ACC112 (cell line): ENCODE measurements around the gene GRID1.

Experiments
- H2AFZ ChIP-seq: fragments of 200-600 bp; sonication (generic); one replicate; pipeline ENCODE4 v1.6.0; 2017; ENCODE audit warnings: antibody characterized with exemption, low read length; ENCODE audit not compliant: unreplicated experiment
- H3K27ac ChIP-seq: fragments of 200-600 bp; sonication (generic); 2 replicates; pipeline ENCODE4 v1.5.1; 2014; ENCODE audit warnings: low read depth, mild to moderate bottlenecking, antibody characterized with exemption, low read length, moderate library complexity
- H3K27me3 ChIP-seq: fragments of 200-600 bp; sonication (generic); 2 replicates; pipeline ENCODE4 v1.6.1; 2014; ENCODE audit warnings: mild to moderate bottlenecking, antibody characterized with exemption, low read length, moderate library complexity, mixed read lengths; ENCODE audit not compliant: insufficient read depth
- H3K36me3 ChIP-seq: fragments of 200-600 bp; sonication (generic); 2 replicates; pipeline ENCODE4 v1.6.1; 2016; ENCODE audit warnings: mild to moderate bottlenecking, antibody characterized with exemption, low read length, moderate library complexity, mixed read lengths; ENCODE audit not compliant: insufficient read depth
- H3K4me1 ChIP-seq: fragments of 200-600 bp; sonication (generic); one replicate; pipeline ENCODE4 v1.6.1; 2016; ENCODE audit warnings: low read length, mixed read lengths; ENCODE audit not compliant: insufficient read depth, unreplicated experiment, control insufficient read depth
- H3K4me3 ChIP-seq: fragments of 200-600 bp; sonication (generic); 2 replicates; pipeline ENCODE4 v1.5.1; 2014; ENCODE audit warnings: mild to moderate bottlenecking, low read depth, low read length
- H3K79me2 ChIP-seq: fragments of 200-600 bp; sonication (generic); one replicate; pipeline ENCODE4 v1.6.0; 2016; ENCODE audit warnings: low read length; ENCODE audit not compliant: control insufficient read depth, unreplicated experiment, insufficient read depth

GRID1 gene

DNA sequence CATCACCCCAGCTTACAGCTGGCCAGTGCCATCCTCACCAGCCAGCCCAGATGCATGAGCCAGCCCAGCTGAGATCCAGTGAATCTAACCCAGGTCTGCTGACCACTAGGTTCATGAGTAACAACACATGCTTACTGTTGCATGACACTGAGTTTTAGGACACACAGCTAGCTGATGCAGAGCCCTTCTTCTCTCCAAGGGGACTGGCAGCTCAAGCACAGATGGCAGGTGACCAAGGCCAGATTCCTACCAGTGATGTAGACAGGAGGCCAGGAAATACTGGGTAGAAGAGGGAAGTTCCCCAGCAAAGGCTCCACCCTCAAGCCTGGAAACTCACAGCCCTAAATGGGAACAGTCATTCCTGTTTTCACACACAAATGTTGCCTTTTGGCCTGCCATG is 236.6 kb downstream of the GRID1 start:
- Histone ChIP-seq H3K36me3 (no peaks in the 10 kb centered on the region), H3K79me2 (no peaks in the 10 kb centered on the region), H3K4me1 (no peaks in the 10 kb centered on the region), H3K4me3 (no peak overlapping the region), H3K27me3 (no peaks in the 10 kb centered on the region), H2AFZ (no peak overlapping the region), H3K27ac (no peak overlapping the region)

DNA sequence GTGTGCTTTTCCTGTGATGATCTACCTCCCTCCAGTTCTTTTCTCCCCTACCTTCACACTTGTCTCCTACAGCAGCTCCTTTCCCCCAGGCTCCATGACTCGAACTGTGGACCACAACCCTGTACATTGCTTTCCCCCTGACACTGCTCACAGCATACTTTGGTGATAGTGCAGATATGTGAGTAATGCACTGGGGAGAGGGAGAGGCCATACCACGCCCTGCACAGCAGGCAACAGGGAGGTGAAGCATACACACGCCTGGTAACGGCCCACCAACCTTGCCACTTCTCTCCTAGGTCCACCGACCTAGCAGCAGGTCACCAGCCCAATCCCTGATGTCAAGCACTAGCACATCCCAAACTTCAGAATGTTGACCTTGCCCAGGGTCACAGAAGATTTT is 238.2 kb downstream of the GRID1 start:
- Histone ChIP-seq H3K27ac (no peak overlapping the region), H2AFZ (no peak overlapping the region), H3K27me3 (no peaks in the 10 kb centered on the region), H3K4me1 (no peaks in the 10 kb centered on the region), H3K4me3 (no peak overlapping the region), H3K36me3 (no peaks in the 10 kb centered on the region), H3K79me2 (no peaks in the 10 kb centered on the region)

DNA sequence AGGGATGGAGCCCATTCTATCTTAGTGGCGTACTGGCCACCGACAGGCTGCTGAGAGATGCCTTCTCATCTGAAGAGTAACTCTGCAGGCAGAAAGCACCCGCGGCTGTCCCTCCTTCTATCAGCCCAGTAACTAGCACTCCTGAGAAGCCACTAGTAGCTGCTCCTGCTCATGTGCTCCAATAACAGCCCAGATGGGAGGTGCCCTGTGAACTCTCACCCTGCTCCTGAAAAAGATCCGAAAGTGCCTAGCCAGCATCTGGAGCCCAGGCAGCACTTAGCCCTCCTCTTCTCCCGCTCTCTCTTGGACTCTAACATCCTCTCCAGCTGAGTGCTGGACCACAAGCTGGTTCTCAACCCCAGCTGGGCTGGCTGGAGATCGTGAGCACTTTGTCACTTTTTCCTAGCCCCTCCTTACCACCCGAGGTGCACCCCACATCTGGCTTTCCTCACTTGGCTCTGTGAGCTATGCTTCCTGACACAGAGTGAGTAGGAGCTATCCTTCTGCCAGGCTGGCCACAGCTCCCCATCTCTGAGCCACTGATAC is 239.2 kb downstream of the GRID1 start:
- no peaks in the 10 kb centered on the region for H3K27me3 ChIP-seq
- H2AFZ ChIP-seq, result no peak overlapping the region
- H3K4me1 ChIP-seq, result no peaks in the 10 kb centered on the region
- no peak overlapping the region for H3K4me3 ChIP-seq
- H3K79me2 ChIP-seq, result no peaks in the 10 kb centered on the region
- no peaks in the 10 kb centered on the region for H3K36me3 ChIP-seq
- no peak overlapping the region for H3K27ac ChIP-seq

DNA sequence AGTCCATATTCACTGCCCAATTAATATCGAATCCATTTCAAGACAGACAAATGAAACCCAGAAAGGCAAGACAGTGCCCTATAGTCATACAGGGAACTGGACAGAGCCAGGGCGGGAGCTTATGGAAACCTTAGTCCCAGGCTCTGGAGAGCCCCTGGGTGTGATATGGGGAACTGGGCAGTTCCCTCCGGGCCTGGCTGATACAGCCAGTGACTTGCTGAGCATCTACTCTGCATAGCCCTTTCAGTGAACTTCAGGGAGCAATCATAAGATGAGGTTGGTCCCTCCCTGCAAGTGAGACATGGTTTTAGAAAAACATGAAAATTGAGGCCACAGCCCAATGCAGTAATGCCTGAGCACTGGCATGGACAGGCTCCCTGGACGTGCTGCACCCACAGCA is 241.9 kb downstream of the GRID1 start:
- H3K27me3 ChIP-seq, result no peaks in the 10 kb centered on the region
- no peak overlapping the region for H2AFZ ChIP-seq
- H3K79me2 ChIP-seq, result no peaks in the 10 kb centered on the region
- H3K4me1 ChIP-seq, result no peaks in the 10 kb centered on the region
- H3K27ac ChIP-seq, result no peak overlapping the region
- no peak overlapping the region for H3K4me3 ChIP-seq
- H3K36me3 ChIP-seq, result no peaks in the 10 kb centered on the region

DNA sequence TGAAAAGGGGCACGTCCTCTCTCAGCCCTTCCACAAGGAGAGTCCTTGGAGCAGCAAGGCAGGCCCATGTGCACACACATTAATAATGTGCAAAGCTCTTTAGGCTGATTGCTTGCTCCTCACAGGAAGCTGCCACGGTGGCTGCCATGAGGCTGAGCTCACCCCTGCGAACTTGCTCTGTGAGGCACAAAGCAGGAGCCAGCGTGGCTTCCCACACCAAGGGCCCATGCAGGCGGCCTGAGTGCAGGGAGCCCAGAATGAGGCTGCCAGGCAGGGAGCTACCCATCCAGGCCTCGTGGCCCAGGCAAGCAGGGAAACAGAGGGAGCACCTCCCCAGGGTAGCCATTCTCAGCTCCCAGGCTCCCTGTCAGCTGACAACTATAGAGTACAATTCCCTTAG is 242.9 kb downstream of the GRID1 start:
- Histone ChIP-seq H3K4me3 (no peak overlapping the region), H3K27me3 (no peaks in the 10 kb centered on the region), H3K4me1 (no peaks in the 10 kb centered on the region), H3K27ac (no peak overlapping the region), H2AFZ (no peak overlapping the region), H3K36me3 (no peaks in the 10 kb centered on the region), H3K79me2 (no peaks in the 10 kb centered on the region)

DNA sequence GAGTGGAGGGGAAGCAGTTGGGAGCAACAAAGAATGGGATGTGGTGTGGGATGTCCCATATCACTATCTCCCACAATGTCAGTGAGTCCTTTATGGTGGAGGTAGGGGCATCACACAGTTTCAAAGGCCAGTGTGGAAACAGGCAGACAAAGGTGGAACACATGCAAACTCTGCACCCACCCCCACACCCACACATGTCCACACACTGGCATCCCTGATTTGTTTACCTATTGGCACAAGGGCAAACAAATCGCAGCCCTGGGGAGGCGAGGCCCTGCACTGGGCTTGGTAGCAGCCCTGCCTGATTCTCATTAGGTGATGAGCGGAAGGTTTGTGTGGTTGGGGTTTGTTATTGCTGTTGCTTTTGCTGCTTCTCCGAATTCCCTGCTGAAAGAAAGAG is 243.3 kb downstream of the GRID1 start:
- no peaks in the 10 kb centered on the region for H3K4me1 ChIP-seq
- no peaks in the 10 kb centered on the region for H3K79me2 ChIP-seq
- no peaks in the 10 kb centered on the region for H3K27me3 ChIP-seq
- H3K36me3 ChIP-seq, result no peaks in the 10 kb centered on the region
- H2AFZ ChIP-seq, result no peak overlapping the region
- no peak overlapping the region for H3K27ac ChIP-seq
- H3K4me3 ChIP-seq, result no peak overlapping the region

DNA sequence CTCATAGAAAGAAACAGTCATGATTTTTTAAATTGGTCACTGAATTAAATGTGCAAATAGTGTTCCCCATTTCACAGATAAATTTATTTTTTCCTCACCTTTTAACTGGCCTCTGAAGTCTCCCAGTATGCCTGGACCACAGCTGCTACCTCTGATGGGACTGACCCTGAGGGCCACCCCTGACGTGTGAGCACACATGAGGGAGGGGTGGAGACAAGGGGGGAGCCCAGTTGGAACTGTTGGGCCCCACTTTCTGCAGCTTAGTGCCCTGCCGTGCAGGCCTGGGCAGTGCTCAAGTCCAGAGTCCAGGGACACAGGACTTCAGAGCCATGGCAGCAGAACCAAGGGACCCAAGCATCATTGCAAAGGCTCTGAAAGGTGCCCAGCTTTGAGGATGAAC is 243.9 kb downstream of the GRID1 start:
- H3K79me2 ChIP-seq, result no peaks in the 10 kb centered on the region
- H3K4me1 ChIP-seq, result no peaks in the 10 kb centered on the region
- no peaks in the 10 kb centered on the region for H3K36me3 ChIP-seq
- no peaks in the 10 kb centered on the region for H3K27me3 ChIP-seq
- no peak overlapping the region for H3K27ac ChIP-seq
- H3K4me3 ChIP-seq, result no peak overlapping the region
- no peak overlapping the region for H2AFZ ChIP-seq

DNA sequence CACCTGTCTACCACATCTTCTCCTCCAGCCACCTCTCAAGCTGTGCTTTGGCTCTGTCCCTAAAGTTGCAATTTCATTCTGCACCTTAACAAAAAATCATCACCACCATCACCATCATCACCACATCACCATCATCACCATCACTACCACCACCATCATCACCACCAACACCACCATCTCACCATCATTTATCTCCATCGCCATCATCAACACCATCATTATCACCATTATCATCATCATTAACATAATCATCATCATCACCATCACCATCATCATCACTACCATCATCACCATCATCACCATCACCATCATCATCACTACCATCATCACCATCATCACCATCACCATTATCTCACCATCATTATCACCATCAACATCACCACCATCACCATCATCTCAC is 245.4 kb downstream of the GRID1 start:
- Histone ChIP-seq H3K79me2 (no peaks in the 10 kb centered on the region), H2AFZ (no peak overlapping the region), H3K4me3 (no peak overlapping the region), H3K4me1 (no peaks in the 10 kb centered on the region), H3K27ac (no peak overlapping the region), H3K27me3 (no peaks in the 10 kb centered on the region), H3K36me3 (no peaks in the 10 kb centered on the region)

DNA sequence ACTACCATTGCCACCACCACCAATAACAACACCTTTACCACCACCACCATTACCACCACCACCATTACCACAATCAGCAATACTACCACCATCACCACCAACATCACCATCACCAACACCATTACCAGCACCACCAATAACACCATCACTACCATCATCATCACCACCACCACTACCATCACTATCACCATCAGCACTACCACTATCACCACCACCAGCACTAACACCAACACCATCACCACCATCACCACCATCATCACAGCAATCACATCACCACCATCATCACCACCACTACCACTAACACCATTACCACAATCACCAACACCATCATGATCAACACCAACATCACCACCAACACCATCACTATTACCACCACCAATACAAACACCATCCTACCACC is 249.5 kb downstream of the GRID1 start:
- no peak overlapping the region for H3K4me3 ChIP-seq
- H3K36me3 ChIP-seq, result no peaks in the 10 kb centered on the region
- H3K27ac ChIP-seq, result no peak overlapping the region
- H3K79me2 ChIP-seq, result no peaks in the 10 kb centered on the region
- H2AFZ ChIP-seq, result no peak overlapping the region
- no peaks in the 10 kb centered on the region for H3K4me1 ChIP-seq
- no peaks in the 10 kb centered on the region for H3K27me3 ChIP-seq

DNA sequence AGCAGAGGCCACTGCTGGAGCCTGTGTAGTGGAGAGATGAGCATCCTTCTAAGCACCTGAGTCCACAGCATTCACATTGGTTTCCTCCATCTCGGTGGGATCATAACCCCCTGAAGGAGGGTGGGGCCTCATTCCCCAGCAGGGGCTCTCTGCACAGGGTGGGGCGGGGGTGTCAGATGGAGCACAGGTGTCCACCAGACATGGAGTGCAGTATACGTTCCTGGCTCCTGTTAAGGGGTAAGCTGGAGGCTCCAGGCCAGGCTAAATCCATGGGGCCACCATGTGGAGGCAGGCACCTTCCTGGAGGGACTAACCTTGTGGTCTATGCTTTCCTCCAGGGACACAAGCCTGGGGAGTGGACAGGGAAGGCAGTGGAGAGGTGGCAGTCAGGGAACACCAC is 252.6 kb downstream of the GRID1 start:
- no peaks in the 10 kb centered on the region for H3K36me3 ChIP-seq
- H3K4me1 ChIP-seq, result no peaks in the 10 kb centered on the region
- H2AFZ ChIP-seq, result no peak overlapping the region
- no peaks in the 10 kb centered on the region for H3K27me3 ChIP-seq
- H3K27ac ChIP-seq, result no peak overlapping the region
- H3K79me2 ChIP-seq, result no peaks in the 10 kb centered on the region
- no peak overlapping the region for H3K4me3 ChIP-seq

DNA sequence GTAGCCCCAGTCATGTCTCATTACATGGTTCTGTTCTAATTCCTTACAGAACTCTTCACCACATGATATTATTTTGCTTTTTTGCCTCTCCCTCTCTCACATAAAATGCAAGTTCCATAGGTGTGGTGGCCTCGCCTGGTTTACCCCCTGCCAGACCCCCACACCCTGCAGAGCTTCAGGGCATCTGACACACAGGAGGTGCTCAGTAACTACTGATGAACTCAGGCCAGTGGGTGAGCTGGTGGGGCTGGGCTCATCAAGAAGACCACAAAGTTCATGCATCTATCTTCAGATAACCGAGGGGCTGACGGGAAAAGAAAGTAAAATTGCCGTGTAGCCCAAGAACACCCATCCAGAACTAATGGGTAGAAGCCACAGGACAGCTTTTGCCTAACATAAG is 253.1 kb downstream of the GRID1 start:
- Histone ChIP-seq H3K4me1 (no peaks in the 10 kb centered on the region), H3K79me2 (no peaks in the 10 kb centered on the region), H2AFZ (no peak overlapping the region), H3K27ac (no peak overlapping the region), H3K36me3 (no peaks in the 10 kb centered on the region), H3K4me3 (no peak overlapping the region), H3K27me3 (no peaks in the 10 kb centered on the region)
